ENCODE data around the gene CTXND1.

CTXND1 gene

GRCh38 chr15:80259942-80260510 is 8.0 kb upstream of the CTXND1 start:
- no peak for DNase-seq (ENCODE audit: low read depth in 3 of 3)

- no peak for DNase-seq (ENCODE audit: low read depth in 3 of 3)
These were observed 439 bp downstream of the CTXND1 start for GRCh38 chr15:80251428-80252120.

DNA sequence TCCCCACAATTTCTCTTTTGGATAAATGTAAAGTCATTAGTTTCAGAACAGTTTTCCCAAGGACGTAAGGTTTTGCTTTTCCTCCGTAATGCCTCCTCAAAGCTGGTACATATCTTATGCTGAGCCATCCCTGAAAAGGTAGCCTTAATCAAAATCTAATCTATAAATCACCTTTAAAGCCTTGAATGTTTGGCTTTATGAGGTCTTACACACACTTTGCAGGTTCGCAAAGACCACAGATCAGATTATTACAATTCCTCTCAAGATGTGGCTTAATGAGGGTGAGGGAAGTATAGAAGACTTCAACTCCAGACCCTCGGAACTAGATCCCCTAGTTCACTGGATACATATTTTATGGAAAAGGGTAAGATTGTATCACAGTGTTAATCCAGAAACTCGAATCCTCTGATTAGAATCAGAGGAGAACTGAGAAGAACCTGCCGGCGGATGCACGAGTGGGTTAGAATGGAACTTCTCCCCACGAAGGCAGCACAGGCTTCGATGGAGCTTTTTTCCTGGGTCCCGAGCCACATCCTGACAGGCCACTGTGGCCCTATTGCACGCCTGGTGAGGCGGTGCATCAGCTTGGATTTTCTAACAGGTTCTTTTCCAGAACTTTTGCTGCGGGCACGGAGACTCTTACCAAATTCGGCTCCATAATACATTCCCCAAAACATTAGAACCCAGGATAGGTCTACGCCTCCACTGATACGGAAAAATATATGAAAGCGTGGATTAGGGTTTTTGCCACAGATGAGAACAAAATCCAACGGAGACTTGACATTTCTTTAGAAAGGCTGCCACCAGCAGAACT is 1.2 kb downstream of the CTXND1 start:
- no peak for DNase-seq (ENCODE audit: low read depth in 3 of 3)

DNA sequence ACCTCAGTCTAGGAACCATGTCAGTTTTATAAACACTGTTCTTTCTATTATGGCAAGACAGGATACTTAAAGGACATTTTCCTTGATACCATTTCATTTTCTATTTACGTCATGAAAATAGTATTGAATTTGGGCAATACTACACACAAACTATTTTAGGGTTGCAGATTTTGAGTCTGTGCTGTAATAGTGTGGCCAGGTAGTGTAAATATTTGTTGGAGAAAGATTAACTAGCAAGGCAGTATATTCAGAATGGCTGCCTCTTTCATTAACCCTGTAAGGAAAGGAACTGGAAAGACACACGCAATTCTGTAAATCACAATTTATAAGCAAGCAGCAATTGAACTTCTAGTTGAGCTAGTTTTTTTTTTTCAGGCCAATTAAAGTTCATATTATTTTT is 2.0 kb downstream of the CTXND1 start:
- no peak for DNase-seq (ENCODE audit: low read depth in 3 of 3)

DNA sequence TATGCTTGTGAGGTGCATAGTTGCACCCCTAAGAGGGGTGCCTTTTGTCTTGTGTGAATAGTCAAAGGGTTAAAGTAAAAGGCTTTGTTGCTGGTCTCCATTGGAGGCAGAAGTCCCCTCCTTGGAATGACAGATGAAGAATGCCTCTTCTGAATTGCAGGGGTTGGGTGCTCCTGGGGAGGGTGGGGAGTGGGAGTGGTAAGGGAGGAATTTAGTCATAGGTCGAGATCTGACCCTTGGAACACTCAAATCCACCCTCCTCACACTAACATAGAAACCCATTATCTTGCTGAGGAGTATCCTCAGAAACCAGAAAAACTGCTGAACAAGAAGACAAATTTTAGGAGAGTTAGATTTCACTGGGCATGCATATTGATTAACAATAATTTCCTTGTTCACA is 4.7 kb downstream of the CTXND1 start:
- no peak for DNase-seq (ENCODE audit: low read depth in 3 of 3)

GRCh38 chr15:80246425-80246894 is 5.6 kb downstream of the CTXND1 start:
- no peak for DNase-seq (ENCODE audit: low read depth in 3 of 3)

DNA sequence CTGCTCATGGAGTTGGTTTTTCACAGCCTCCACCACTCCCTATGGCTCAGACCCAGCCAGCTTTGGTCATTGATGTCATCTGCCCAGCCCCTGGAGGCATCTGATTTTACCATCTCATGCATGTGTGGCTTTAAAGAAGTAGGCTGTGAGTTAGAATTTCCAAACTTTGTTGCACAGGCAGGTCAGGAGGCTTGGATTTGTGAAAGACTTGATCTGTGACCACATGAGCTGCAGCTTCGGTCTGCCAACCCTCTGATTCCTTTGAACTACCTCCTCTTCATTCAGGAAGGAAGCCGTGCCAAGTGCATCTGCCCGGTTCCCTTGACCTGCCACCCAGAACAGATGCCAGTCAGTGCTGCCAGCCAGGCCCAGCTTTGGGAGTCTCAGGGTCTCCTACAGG is 9.2 kb downstream of the CTXND1 start:
- DNase-seq (ENCODE audit: low read depth in 3 of 3): no peak

DNA sequence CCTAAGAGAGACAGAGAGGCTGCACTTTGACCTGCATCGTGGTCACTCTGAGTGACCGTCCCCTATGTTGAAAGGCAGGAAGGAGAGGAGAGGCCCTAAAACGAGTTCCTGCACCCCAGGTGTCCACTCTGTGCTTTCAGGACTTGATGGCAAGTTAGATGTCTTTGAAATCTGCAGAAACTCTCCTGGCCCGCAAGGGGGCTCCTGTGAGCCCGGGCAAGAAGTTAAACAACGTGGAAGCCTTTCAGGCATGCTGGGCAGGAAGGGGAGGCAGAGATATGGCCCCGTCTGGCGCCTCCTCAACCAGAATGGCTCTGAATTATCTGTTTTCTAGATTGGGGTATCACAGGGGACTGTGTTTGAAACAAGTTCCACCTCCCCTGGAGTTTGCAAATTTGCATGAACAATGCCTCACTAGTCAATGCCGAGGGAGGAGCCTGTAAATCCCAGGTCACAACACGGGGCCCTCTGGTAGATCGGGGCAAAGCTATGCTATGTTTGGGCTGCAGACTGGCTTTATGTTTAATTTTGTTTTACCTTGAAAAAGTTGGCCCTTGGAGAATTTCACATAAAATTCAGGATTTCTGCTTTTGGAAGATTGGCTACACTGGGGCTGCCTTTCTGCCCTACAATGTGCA is 9.8 kb downstream of the CTXND1 start:
- no peak for DNase-seq (ENCODE audit: low read depth in 3 of 3)

- DNase-seq (ENCODE audit: low read depth in 3 of 3): no peak
These were observed 10.5 kb downstream of the CTXND1 start for GRCh38 chr15:80241508-80241907.

GRCh38 chr15:80240276-80240675 is 11.7 kb downstream of the CTXND1 start:
- DNase-seq (ENCODE audit: low read depth in 3 of 3): no peak

DNA sequence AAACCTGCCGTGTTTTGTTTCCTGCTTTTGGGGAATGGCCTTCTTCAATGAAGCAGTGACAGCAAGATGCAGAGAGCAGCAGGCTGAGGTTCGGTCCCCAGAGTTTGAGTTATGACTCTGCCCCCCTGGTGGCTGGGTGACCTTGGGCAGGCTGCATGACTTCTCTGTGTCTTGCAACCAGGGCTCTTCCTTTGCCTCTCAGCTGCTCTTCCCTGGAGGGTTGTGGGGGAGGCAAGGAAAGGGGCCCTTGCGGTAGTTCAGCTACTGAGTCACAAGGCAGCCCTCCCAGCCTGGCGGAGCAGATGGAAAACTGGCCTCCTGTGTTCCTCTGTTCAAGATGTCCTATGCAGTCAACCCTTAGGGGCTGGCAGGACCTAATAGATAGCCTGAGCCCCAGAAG is 17.1 kb downstream of the CTXND1 start:
- DNase-seq (ENCODE audit: low read depth in 3 of 3): peak; percentile 21 to 38 (median 27)

DNA sequence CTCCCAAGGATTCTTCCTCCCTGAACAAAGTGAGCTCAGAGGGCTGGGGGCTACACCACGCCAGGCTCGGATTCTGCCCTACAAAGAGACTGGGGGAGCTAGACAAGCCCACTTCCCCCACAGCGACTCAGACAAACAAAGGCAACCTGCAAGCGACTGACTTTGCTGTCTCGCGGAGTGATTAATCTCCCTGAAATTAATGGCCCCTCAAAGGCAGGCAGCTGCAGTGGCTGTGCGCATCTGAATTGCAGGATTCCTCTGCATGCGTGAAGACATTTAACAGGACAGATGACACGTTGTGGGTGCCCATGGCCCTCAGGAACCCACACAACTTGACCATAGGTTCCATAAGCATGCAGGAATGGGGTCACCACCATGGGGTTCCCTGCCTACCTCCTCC is 18.4 kb downstream of the CTXND1 start:
- no peak for DNase-seq (ENCODE audit: low read depth in 3 of 3)

DNA sequence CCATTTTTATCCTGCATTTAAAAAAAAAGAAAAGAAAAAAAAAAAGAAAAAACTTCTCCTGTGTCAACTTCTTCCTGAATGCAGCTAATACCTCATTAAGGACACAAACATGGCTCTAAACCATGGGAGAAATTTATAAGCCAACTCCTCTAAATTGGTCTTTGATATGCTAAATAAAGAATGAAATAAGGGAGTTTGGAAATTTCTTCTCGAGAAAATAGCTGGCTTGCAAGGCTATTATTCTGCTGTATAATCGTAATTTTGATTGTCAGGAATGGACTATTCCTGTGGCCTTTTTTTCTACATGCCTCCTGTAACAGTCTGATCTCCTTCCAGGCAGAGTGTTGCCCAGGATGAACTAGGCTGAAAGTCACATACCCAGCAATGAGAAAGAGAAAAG is 20.6 kb downstream of the CTXND1 start:
- DNase-seq (ENCODE audit: low read depth in 3 of 3): no peak

DNA sequence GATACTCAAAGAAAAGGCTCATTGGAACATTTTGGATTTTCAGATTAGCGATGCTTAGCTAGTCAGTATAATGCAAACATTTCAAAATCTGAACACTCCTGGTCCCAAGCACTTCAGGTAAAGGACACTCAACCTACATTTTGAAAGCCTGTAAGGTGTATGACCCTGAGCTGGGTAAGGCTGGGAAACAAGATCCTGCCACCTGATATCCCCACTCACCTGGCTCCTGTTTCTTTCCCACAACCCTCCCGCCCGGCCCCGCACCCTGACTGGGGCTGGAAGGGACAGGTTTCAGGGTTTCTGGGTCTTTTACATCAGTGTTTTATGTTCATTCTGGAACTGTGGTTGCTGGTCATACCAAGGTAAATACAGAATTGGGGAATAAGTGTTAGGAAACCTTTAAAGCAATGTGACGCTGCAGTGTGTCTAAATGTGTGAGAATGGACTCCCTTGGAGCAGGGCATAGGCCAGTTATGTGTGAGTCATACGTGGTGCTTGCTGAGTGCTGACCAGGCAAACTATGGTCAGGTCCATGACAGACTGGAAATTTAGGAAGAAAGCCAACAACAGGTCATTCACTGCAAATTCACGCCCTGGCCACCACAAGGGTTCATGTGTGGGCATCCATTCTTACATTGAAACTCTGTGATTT is 22.9 kb downstream of the CTXND1 start:
- DNase-seq (ENCODE audit: low read depth in 3 of 3): no peak

- DNase-seq (ENCODE audit: low read depth in 3 of 3): no peak
These were observed 32.1 kb downstream of the CTXND1 start for GRCh38 chr15:80219955-80220354.

- no peak for DNase-seq (ENCODE audit: low read depth in 3 of 3)
These were observed 34.6 kb downstream of the CTXND1 start for GRCh38 chr15:80217327-80217900.

DNA sequence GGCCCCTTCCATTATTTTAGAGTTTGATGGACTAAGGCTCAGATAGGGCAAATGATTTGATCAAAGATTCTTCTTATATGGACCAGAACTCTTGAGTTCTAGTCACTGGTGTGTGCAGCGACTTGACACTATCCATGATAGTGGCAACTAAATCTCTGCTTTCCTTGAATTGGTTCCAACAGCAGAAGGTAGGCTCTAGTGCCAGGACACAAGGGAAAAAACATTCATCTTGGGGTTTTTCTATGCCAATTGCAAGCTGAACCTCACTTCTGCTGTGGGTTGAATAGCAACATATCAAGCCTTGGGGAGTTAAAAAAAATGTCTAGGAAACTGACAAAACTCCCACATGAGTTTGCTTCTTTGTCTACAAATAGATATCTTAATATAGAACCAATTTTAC is 35.1 kb downstream of the CTXND1 start:
- no peak for DNase-seq (ENCODE audit: low read depth in 3 of 3)

DNA sequence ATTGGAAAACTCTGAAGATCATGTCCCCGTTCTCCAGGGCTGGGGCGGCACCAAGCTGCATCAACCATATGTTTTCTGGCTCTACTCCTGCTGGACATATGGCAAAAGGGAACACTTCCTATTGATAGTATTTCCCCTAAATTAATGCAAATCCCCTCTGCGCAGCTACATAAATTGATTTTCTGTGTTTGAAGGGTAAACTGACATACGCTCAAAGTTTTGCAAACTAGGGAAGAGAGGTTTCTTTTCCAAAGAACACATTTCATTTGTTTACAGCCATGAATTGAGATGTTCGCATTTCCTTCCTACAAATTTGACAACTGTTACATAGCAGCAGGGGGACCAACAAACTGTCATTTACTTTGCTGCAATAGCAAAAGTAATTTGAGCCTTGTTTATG is 35.9 kb downstream of the CTXND1 start:
- no peak for DNase-seq (ENCODE audit: low read depth in 3 of 3)

DNA sequence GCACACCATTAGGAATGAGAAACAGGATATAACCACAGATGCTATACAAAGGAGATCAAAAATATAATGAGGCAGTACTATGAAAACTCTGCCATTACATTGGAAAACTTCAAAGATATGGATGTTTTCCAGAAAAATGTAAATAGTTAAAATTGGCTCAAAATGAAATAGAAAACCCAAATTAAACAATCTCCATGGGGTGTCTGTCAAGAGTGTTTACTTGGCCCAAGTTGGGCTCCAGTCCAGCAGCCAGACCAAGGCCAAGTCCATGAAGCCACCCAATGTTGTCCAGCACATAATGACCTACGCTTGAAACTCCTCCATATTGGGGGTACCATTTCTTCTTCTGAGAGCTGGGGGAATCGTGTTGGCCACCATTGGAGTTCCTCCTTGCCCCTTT is 37.1 kb downstream of the CTXND1 start:
- DNase-seq (ENCODE audit: low read depth in 3 of 3): no peak

GRCh38 chr15:80211976-80212375 is 40.0 kb downstream of the CTXND1 start:
- no peak for DNase-seq (ENCODE audit: low read depth in 3 of 3)
